HG03039 (cell line): Measurements from ENCODE around the gene ZNF362.
"Not testable (repeated sequence)": the region's sequence is repeated elsewhere in the genome, so short reads cannot be mapped to it uniquely, and the experiment has no call there.

ENCODE experiments used
- ATAC-seq: cut with Tn5 transposase; IDR thresholded peaks from one replicate; pipeline ENCODE4 v1.9.1; 2021; ENCODE audit warnings: mild to moderate bottlenecking, moderate library complexity; ENCODE audit not compliant: unreplicated experiment

The ZNF362 gene

GRCh38 chr1:33302325-33302724, 46.0 kb downstream of the ZNF362 start:
- ATAC-seq, result no peak

GRCh38 chr1:33305016-33305415, 48.7 kb downstream of the ZNF362 start:
- ATAC-seq, result no peak

- no peak for ATAC-seq
These were observed 49.7 kb downstream of the ZNF362 start for GRCh38 chr1:33305816-33306652.

GRCh38 chr1:33306653-33307493, 50.6 kb downstream of the ZNF362 start:
- ATAC-seq, result no peak

GRCh38 chr1:33307494-33307864, 51.2 kb downstream of the ZNF362 start:
- no peak for ATAC-seq

GRCh38 chr1:33309351-33309750, 53.1 kb downstream of the ZNF362 start:
- ATAC-seq, result not testable (repeated sequence)

- no peak for ATAC-seq
These were observed 54.4 kb downstream of the ZNF362 start for GRCh38 chr1:33310702-33311101.

GRCh38 chr1:33311706-33312412, 55.6 kb downstream of the ZNF362 start:
- ATAC-seq, result no peak

GRCh38 chr1:33312413-33312749, 56.1 kb downstream of the ZNF362 start:
- ATAC-seq, result no peak

- ATAC-seq, result no peak
These were observed 58.1 kb downstream of the ZNF362 start for GRCh38 chr1:33314416-33314815.

- no peak for ATAC-seq
These were observed 60.3 kb downstream of the ZNF362 start for GRCh38 chr1:33316601-33317000.

GRCh38 chr1:33317354-33317753, 61.1 kb downstream of the ZNF362 start:
- no peak for ATAC-seq

GRCh38 chr1:33317946-33318345, 61.7 kb downstream of the ZNF362 start:
- ATAC-seq, result no peak

- ATAC-seq, result no peak
These were observed 63.1 kb downstream of the ZNF362 start for GRCh38 chr1:33319186-33319948.

GRCh38 chr1:33319949-33320618, 63.8 kb downstream of the ZNF362 start:
- no peak for ATAC-seq

GRCh38 chr1:33320619-33321165, 64.4 kb downstream of the ZNF362 start, which contains the start of gene A3GALT2:
TSS of gene A3GALT2 (minus strand) at chr1:33321098. CDS start at chr1:33321098, 0 bp downstream.
- ATAC-seq, result no peak

- no peak for ATAC-seq
These were observed 64.9 kb downstream of the ZNF362 start for GRCh38 chr1:33321178-33321577.

- ATAC-seq, result no peak
These were observed 65.8 kb downstream of the ZNF362 start for GRCh38 chr1:33322109-33322508.

- ATAC-seq, result no peak
These were observed 66.7 kb downstream of the ZNF362 start for GRCh38 chr1:33322870-33323585.
